C4-2B (cell line): ENCODE measurements around the gene BEND7.

Experiments used
- ZFX ChIP-seq: fragments of 450-650 bp; IDR thresholded peaks from 2 replicates; pipeline ENCODE4 v1.6.1; 2017
- TF ChIP-seq, protein P1 (sequence below): fragments of 450-650 bp; conservative IDR thresholded peaks from 2 replicates; pipeline ENCODE4 v1.5.1; 2017; ENCODE audit warnings: mild to moderate bottlenecking

DNA sequence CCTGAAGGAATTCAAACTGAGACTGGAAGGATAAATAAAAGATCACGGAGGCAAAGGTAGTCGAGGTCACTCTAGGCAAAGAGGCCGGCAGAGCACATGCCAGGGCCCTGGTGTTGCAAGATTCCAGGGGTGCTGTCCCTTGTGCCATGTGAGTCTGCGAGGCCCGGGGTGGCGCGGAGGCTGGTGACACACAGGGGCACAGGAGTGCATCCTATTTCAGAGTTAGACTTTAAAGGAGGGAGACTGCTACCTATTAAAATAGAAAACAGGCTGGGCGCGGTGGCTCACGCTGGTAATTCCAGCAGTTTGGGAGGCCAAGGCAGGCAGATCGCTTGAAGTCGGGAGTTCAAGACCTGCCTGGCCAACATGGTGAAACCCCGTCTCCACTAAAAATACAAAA is 12.6 kb downstream of the BEND7 start:
- TF ChIP-seq, protein P1, sequence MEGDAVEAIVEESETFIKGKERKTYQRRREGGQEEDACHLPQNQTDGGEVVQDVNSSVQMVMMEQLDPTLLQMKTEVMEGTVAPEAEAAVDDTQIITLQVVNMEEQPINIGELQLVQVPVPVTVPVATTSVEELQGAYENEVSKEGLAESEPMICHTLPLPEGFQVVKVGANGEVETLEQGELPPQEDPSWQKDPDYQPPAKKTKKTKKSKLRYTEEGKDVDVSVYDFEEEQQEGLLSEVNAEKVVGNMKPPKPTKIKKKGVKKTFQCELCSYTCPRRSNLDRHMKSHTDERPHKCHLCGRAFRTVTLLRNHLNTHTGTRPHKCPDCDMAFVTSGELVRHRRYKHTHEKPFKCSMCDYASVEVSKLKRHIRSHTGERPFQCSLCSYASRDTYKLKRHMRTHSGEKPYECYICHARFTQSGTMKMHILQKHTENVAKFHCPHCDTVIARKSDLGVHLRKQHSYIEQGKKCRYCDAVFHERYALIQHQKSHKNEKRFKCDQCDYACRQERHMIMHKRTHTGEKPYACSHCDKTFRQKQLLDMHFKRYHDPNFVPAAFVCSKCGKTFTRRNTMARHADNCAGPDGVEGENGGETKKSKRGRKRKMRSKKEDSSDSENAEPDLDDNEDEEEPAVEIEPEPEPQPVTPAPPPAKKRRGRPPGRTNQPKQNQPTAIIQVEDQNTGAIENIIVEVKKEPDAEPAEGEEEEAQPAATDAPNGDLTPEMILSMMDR, result no peak
- no peak for TF ChIP-seq ZFX
